Mesendoderm (in vitro differentiated cells): ENCODE data around the gene MYO7A.

Source experiments
- DNase-seq: peaks from one replicate; pipeline ENCODE4 v3.0.0; 2013
- H2AK5ac ChIP-seq: 2 replicates; pipeline ENCODE4 v1.6.1; 2013; ENCODE audit warnings: low read length, inconsistent platforms
- H2BK120ac ChIP-seq: 2 replicates; pipeline ENCODE4 v1.6.1; 2013; ENCODE audit warnings: low read depth, mild to moderate bottlenecking, low read length, moderate library complexity, mixed read lengths
- H2BK15ac ChIP-seq: replicated peaks from 2 replicates; pipeline ENCODE4 v1.6.1; 2013; ENCODE audit warnings: low read depth, mild to moderate bottlenecking, moderate library complexity
- H2BK5ac ChIP-seq: 2 replicates; pipeline ENCODE4 v1.6.1; 2013; ENCODE audit warnings: low read length, inconsistent platforms
- H3K18ac ChIP-seq: 2 replicates; pipeline ENCODE4 v1.6.1; 2013; ENCODE audit warnings: mild to moderate bottlenecking, low read length, mixed read lengths
- H3K23ac ChIP-seq: one replicate; pipeline ENCODE4 v1.6.1; 2013; ENCODE audit warnings: low read length
- H3K27ac ChIP-seq: 2 replicates; pipeline ENCODE4 v1.5.1; 2013; ENCODE audit warnings: low read depth, mild to moderate bottlenecking, inconsistent platforms, low read length, moderate library complexity
- H3K27me3 ChIP-seq: 2 replicates; pipeline ENCODE4 v1.6.1; 2013; ENCODE audit warnings: low read length, control low read depth, mild to moderate bottlenecking, inconsistent platforms; ENCODE audit not compliant: insufficient read depth, poor library complexity
- H3K36me3 ChIP-seq: 2 replicates; pipeline ENCODE4 v1.6.1; 2013; ENCODE audit warnings: low read length, inconsistent platforms; ENCODE audit not compliant: control insufficient read depth, insufficient read depth
- H3K4ac ChIP-seq: one replicate; pipeline ENCODE4 v1.6.1; 2013; ENCODE audit warnings: low read depth, mild to moderate bottlenecking, low read length, moderate library complexity
- H3K4me1 ChIP-seq: 2 replicates; pipeline ENCODE4 v1.6.1; 2013; ENCODE audit warnings: low read depth, low read length, inconsistent platforms; ENCODE audit not compliant: control insufficient read depth
- H3K4me2 ChIP-seq: 2 replicates; pipeline ENCODE4 v1.6.1; 2013; ENCODE audit warnings: low read length
- H3K4me3 ChIP-seq: 2 replicates; pipeline ENCODE4 v1.5.1; 2013; ENCODE audit warnings: mild to moderate bottlenecking, low read length
- H3K56ac ChIP-seq: one replicate; pipeline ENCODE4 v1.6.1; 2013; ENCODE audit warnings: low read length
- H3K79me1 ChIP-seq: 2 replicates; pipeline ENCODE4 v1.6.1; 2013; ENCODE audit warnings: low read length, inconsistent platforms
- H3K79me2 ChIP-seq: 2 replicates; pipeline ENCODE4 v1.6.1; 2013; ENCODE audit warnings: mild to moderate bottlenecking, low read length; ENCODE audit not compliant: control insufficient read depth, insufficient read depth
- H3K9ac ChIP-seq: 2 replicates; pipeline ENCODE4 v1.6.1; 2013; ENCODE audit warnings: low read length, inconsistent platforms
- H4K5ac ChIP-seq: one replicate; pipeline ENCODE4 v1.6.1; 2013; ENCODE audit warnings: low read length
- H4K8ac ChIP-seq: one replicate; pipeline ENCODE4 v1.6.1; 2013; ENCODE audit warnings: low read depth, mild to moderate bottlenecking, control low read depth, low read length, moderate library complexity
- whole genome bisulfite sequencing: extraction: QIAGEN DNeasy Blood & Tissue Kit; methylation state at CpG from one replicate; pipeline ENCODE4 v1.1.7; 2013; ENCODE audit warnings: low lambda C conversion rate, missing lambda C conversion rate; ENCODE audit not compliant: insufficient coverage; ENCODE audit errors: extremely low coverage; 5-methylcytosine and 5-hydroxymethylcytosine counted together

Gene MYO7A

GRCh38 chr11:77117492-77117891, 10.6 kb upstream of the MYO7A start:
- Histone ChIP-seq H3K36me3 (no peaks in the 10 kb centered on the region), H3K4me3 (no peak overlapping the region), H3K18ac (no peak overlapping the region), H3K23ac (no peak overlapping the region), H3K79me2 (no peaks in the 10 kb centered on the region), H3K9ac (no peak overlapping the region), H4K8ac (no peak overlapping the region), H3K4me2 (no peak overlapping the region), H3K79me1 (no peaks in the 10 kb centered on the region), H2BK5ac (no peak overlapping the region), H2BK15ac (no peak overlapping the region), H2AK5ac (no peak overlapping the region), H3K4me1 (no peaks in the 10 kb centered on the region), H3K27me3 (no peaks in the 10 kb centered on the region), H3K56ac (no peak overlapping the region), H3K4ac (no peak overlapping the region), H4K5ac (no peak overlapping the region), H2BK120ac (no peak overlapping the region), H3K27ac (no peak overlapping the region)
- no peak for DNase-seq
- WGBS, result no CpG with 5 or more reads among the region's 7 CpGs

- Histone ChIP-seq H3K4ac (no peak overlapping the region), H4K8ac (no peak overlapping the region), H3K18ac (no peak overlapping the region), H3K23ac (no peak overlapping the region), H3K79me2 (no peaks in the 10 kb centered on the region), H2BK120ac (no peak overlapping the region), H3K27me3 (no peaks in the 10 kb centered on the region), H2BK15ac (no peak overlapping the region), H3K4me2 (no peak overlapping the region), H3K4me1 (no peaks in the 10 kb centered on the region), H3K27ac (no peak overlapping the region), H3K9ac (no peak overlapping the region), H3K36me3 (no peaks in the 10 kb centered on the region), H3K4me3 (no peak overlapping the region), H3K56ac (no peak overlapping the region), H4K5ac (no peak overlapping the region), H2AK5ac (no peak overlapping the region), H3K79me1 (no peaks in the 10 kb centered on the region), H2BK5ac (no peak overlapping the region)
- DNase-seq, result no peak
- WGBS, result no CpG with 5 or more reads among the region's 17 CpGs
These were observed 10.0 kb upstream of the MYO7A start for GRCh38 chr11:77118086-77118485.

GRCh38 chr11:77118971-77119370, 9.1 kb upstream of the MYO7A start:
- no peak overlapping the region for H3K27ac ChIP-seq
- no peaks in the 10 kb centered on the region for H3K27me3 ChIP-seq
- no peak overlapping the region for H3K56ac ChIP-seq
- H3K4ac ChIP-seq, result no peak overlapping the region
- H3K4me1 ChIP-seq, result no peaks in the 10 kb centered on the region
- H4K5ac ChIP-seq, result no peak overlapping the region
- no peak for DNase-seq
- H2BK120ac ChIP-seq, result no peak overlapping the region
- no peak overlapping the region for H3K18ac ChIP-seq
- no peak overlapping the region for H3K4me3 ChIP-seq
- H3K4me2 ChIP-seq, result no peak overlapping the region
- H2BK5ac ChIP-seq, result no peak overlapping the region
- H2BK15ac ChIP-seq, result no peak overlapping the region
- H3K79me1 ChIP-seq, result no peaks in the 10 kb centered on the region
- no peaks in the 10 kb centered on the region for H3K79me2 ChIP-seq
- no peaks in the 10 kb centered on the region for H3K36me3 ChIP-seq
- H4K8ac ChIP-seq, result no peak overlapping the region
- no peak overlapping the region for H3K23ac ChIP-seq
- no CpG with 5 or more reads among the region's 12 CpGs for WGBS
- no peak overlapping the region for H3K9ac ChIP-seq
- no peak overlapping the region for H2AK5ac ChIP-seq

GRCh38 chr11:77119531-77119936, 8.5 kb upstream of the MYO7A start:
- Histone ChIP-seq H3K36me3 (no peaks in the 10 kb centered on the region), H2BK5ac (no peak overlapping the region), H3K9ac (no peak overlapping the region), H3K4me3 (no peak overlapping the region), H3K79me2 (no peaks in the 10 kb centered on the region), H4K5ac (no peak overlapping the region), H3K23ac (no peak overlapping the region), H3K27me3 (no peaks in the 10 kb centered on the region), H3K4me2 (no peak overlapping the region), H2BK120ac (no peak overlapping the region), H3K4me1 (no peaks in the 10 kb centered on the region), H2BK15ac (no peak overlapping the region), H2AK5ac (no peak overlapping the region), H3K56ac (no peak overlapping the region), H3K18ac (no peak overlapping the region), H4K8ac (no peak overlapping the region), H3K27ac (no peak overlapping the region), H3K4ac (no peak overlapping the region), H3K79me1 (no peaks in the 10 kb centered on the region)
- no peak for DNase-seq
- no CpG with 5 or more reads among the region's 9 CpGs for WGBS

- no peak overlapping the region for H3K9ac ChIP-seq
- H3K27ac ChIP-seq, result no peak overlapping the region
- no peak overlapping the region for H3K56ac ChIP-seq
- no peak overlapping the region for H2BK5ac ChIP-seq
- H2BK120ac ChIP-seq, result no peak overlapping the region
- DNase-seq, result no peak
- H3K4ac ChIP-seq, result no peak overlapping the region
- no peak overlapping the region for H2BK15ac ChIP-seq
- no peaks in the 10 kb centered on the region for H3K4me1 ChIP-seq
- no peak overlapping the region for H3K4me3 ChIP-seq
- no peak overlapping the region for H3K4me2 ChIP-seq
- no peaks in the 10 kb centered on the region for H3K27me3 ChIP-seq
- no peak overlapping the region for H3K23ac ChIP-seq
- H3K18ac ChIP-seq, result no peak overlapping the region
- H4K8ac ChIP-seq, result no peak overlapping the region
- no peak overlapping the region for H2AK5ac ChIP-seq
- H4K5ac ChIP-seq, result no peak overlapping the region
- no peaks in the 10 kb centered on the region for H3K36me3 ChIP-seq
- no peaks in the 10 kb centered on the region for H3K79me2 ChIP-seq
- H3K79me1 ChIP-seq, result no peaks in the 10 kb centered on the region
- WGBS, result no CpG with 5 or more reads among the region's 19 CpGs
These were observed 7.5 kb upstream of the MYO7A start for GRCh38 chr11:77120571-77120970.

GRCh38 chr11:77121096-77121640, 6.9 kb upstream of the MYO7A start:
- Histone ChIP-seq H3K23ac (no peak overlapping the region), H3K4me2 (no peak overlapping the region), H3K4me3 (no peak overlapping the region), H2BK120ac (no peak overlapping the region), H3K4me1 (no peaks in the 10 kb centered on the region), H3K79me2 (no peaks in the 10 kb centered on the region), H4K5ac (no peak overlapping the region), H2BK15ac (no peak overlapping the region), H3K18ac (no peak overlapping the region), H3K4ac (no peak overlapping the region), H2BK5ac (no peak overlapping the region), H3K36me3 (no peaks in the 10 kb centered on the region), H3K27ac (no peak overlapping the region), H3K79me1 (no peaks in the 10 kb centered on the region), H3K9ac (no peak overlapping the region), H4K8ac (no peak overlapping the region), H3K56ac (no peak overlapping the region), H3K27me3 (no peaks in the 10 kb centered on the region), H2AK5ac (no peak overlapping the region)
- DNase-seq, result no peak
- no CpG with 5 or more reads among the region's 10 CpGs for WGBS
